Stimulated activated CD4-positive, alpha-beta T cell treated with anti-CD3 and anti-CD28 coated beads, Interleukin-1b, Interleukin-23, amount 100 ng/mL, for 4 hours (primary cell): ENCODE data around the gene DSCAML1.
"Not testable (repeated sequence)": the region's sequence is repeated elsewhere in the genome, so short reads cannot be mapped to it uniquely, and the experiment has no call there.

Experiments
- DNase-seq, 2 donors: peaks; one replicate each; pipeline ENCODE4 v3.0.0-alpha.2; 2020; ENCODE audit warnings: low read depth in 2 of 2

The DSCAML1 gene

GRCh38 chr11:117407016-117407415, 390.0 kb downstream of the DSCAML1 start:
- DNase-seq: no peak

GRCh38 chr11:117405898-117406297, 391.1 kb downstream of the DSCAML1 start:
- not testable (repeated sequence) for DNase-seq

- DNase-seq: not testable (repeated sequence)
Observed at GRCh38 chr11:117399100-117399840, 397.7 kb downstream of the DSCAML1 start.

DNA sequence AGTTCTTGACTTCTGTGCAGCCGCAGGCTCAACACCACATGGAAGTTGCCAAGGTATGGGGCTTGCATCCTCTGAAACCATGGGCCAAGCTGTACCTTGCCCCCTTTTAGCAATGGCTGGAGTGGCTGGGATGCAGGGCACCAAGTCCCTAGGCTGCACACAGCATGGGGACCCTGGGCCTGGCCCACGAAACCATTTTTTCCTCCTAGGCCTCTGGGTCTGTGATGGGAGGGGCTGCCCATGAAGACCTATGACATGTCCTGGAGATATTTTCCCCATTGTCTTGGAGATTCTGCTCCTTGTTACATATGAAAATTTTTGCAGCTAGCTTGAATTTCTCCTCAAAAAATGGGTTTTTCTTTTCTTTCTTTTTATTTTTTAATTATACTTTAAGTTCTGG, 398.4 kb downstream of the DSCAML1 start:
- DNase-seq: not testable (repeated sequence)

GRCh38 chr11:117396970-117397369, 400.0 kb downstream of the DSCAML1 start:
- DNase-seq: no peak

- DNase-seq: no peak
Observed at GRCh38 chr11:117395476-117395875, 401.5 kb downstream of the DSCAML1 start.

- no peak for DNase-seq
Observed at GRCh38 chr11:117394221-117394925, 402.6 kb downstream of the DSCAML1 start.

DNA sequence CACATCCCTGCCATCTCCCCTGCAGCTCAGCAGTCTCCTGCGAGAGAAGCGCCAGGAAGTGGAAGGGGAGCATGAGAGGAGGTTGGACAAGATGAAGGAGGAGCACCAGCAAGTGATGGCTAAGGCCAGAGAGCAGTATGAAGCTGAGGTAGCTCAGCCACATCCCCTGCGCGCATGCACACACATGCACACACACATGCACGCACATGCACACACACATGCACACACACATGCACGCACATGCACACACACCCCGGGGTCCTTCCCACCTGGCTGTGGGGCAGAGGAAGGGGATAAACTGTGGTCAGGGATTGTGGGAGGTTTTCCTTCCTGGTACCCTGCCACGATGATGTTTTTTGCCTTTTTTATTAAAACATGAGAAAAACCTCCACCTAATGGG, 404.0 kb downstream of the DSCAML1 start:
- no peak for DNase-seq

DNA sequence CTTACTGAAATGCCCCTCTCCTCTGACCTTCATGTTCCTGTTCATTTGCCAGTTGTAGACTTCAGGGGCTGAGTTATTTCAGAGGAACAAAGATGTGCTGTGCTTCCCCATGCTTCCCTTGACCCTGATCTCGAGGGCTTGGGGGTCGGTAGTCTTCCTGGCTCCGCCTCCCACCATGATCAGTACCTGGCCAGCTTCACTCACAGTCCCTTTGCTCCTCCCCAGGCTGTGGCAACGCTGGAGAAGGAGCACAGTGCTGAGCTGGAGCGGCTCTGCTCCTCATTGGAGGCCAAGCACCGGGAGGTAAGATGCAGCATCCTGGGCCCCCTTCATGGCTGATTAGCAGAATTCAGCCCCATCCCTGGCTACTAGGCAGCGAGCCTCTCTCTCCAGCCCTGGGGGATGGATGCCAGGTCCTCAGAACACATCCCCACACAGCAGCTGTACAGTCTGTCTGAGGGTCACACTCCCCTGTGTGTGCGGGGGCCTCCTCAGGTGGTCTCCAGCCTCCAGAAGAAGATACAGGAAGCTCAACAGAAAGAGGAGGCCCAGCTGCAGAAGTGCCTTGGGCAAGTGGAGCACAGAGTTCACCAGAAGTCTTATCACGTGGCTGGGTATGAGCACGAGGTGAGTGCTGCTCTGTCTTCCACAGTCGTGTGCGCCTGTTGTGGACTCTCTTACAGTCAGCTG, 404.9 kb downstream of the DSCAML1 start:
- no peak for DNase-seq

DNA sequence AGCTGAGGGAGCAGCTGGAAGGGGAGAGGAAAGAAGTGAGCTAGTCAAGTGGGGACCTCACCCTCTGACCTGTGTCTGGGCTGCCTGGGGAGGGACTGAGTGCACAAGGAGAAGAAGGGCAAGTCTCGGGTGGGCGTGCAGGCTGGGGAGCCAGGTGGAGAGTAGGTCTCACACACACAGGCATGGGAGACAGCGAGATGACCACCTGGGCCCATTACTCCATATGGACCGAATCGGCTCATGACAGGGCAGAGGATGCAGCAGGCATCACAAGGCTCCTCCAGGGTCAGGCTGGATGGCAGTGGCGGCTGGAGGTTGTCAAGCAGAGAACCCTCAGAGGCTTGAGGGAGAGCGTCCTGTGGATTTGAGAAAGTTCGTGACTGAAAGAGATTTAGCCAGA, 405.8 kb downstream of the DSCAML1 start:
- no peak for DNase-seq

DNA sequence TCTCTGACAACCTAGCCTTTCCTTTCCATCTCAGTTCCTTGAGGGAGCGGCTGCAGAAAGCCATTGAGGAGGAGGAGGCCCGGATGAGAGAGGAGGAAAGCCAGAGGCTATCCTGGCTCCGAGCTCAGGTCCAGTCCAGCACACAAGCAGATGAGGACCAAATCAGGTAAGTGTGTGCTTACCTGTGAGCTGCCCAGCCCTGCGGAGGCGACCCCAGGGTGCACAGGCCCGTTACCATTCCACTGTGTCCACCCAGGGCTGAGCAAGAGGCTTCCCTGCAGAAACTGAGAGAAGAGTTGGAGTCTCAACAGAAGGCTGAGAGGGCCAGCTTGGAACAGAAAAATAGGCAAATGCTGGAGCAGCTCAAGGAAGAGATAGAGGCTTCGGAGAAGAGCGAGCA, 406.3 kb downstream of the DSCAML1 start:
- no peak for DNase-seq

DNA sequence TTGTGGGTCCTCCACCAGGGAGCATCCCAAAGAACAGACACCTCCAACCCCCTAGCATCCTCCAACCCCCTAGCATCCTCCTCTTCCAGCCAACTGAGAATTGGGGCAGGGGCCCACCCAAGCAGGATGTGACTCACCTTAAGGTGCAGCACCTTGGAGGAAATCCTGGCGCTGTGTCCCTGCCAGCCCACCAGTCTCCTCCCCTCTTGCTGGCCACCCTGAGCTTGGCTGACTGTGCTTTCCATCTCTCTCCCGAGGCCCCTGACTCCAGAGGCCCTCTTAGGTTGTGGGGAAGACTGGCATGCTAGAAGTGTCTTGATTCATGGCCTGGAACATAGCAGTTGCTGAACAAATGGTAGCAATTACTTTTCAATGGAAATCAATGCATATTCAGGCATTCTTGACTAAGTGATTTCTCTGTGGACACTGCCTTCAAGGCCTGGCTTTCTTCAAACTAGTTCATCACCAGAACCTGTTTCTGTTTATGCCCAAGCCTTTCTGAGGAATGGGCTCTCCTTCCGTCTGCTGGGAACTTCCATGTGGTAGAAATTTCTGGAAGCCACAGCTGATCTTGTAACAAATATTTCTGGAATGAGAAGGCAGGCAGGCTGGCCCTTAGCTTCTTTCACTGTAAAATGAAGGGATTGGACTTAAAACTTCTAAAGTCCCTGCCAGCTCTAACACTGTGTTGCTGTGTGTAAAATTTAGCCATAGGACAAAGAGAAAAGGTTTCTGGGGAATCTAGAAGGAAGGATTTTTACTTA, 408.8 kb downstream of the DSCAML1 start:
- no peak for DNase-seq

DNA sequence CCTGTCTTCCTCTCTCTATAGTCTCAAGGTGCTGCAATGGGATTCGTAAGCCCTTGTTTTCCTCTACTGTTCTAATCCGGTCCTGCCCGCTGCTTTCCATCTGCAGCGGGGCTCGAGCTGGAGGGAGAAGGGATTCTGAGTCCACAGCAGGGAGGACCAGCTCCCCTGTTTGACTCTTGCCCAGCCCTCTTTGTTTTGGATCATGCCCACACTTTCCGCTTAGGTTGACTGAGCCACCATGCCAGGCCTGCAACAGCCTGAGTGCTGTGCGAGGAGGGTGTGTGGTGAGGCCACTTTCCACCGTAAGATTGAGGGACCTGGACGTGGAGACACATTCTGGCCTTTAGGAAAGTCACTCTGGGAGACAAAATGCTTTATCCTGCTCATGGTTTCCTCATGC, 411.1 kb downstream of the DSCAML1 start:
- DNase-seq: no peak

- DNase-seq: no peak
Observed at GRCh38 chr11:117385471-117385870, 411.5 kb downstream of the DSCAML1 start.

- DNase-seq: no peak
Observed at GRCh38 chr11:117384045-117384444, 413.0 kb downstream of the DSCAML1 start.

DNA sequence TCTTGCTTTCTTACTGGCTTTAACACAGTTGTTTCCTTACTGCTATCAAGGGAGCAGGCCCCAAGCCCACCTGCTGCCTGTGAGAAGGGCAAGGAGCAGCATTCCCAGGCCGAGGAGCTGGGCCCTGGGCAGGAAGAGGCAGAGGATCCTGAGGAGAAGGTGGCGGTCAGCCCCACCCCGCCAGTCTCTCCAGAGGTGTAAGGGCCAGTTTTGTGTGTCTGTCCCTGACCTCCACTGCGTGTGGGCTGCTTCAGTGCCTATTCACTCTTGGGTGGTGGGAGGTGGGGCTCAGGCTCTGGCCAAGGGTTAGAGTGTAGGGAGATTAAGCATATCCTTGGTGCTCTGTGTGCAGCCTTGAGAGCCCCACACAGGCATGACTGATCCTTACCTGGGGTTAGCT, 414.3 kb downstream of the DSCAML1 start:
- DNase-seq: no peak

- DNase-seq: no peak
Observed at GRCh38 chr11:117381481-117382387, 415.3 kb downstream of the DSCAML1 start.

GRCh38 chr11:117380676-117381075, 416.3 kb downstream of the DSCAML1 start:
- DNase-seq: no peak

GRCh38 chr11:117378976-117379865, 417.8 kb downstream of the DSCAML1 start:
- DNase-seq: no peak
